ENCODE data around the gene PDE9A.
"Not testable (repeated sequence)": the region's sequence is repeated elsewhere in the genome, so short reads cannot be mapped to it uniquely, and the experiment has no call there.

PDE9A gene

GRCh38 chr21:42784896-42785451 is 131.6 kb downstream of the PDE9A start:
- Histone ChIP-seq H3K27me3 (ENCODE audit: insufficient read depth, low read length) (no peaks in the 10 kb centered on the region), H3K9me3 (ENCODE audit: low read length) (peaks cover 3% of the 10 kb centered on the region), H3K36me3 (ENCODE audit: insufficient read depth, low read length) (no peaks in the 10 kb centered on the region), H3K4me3 (ENCODE audit: low read length) (no peak overlapping the region), H2AFZ (ENCODE audit: low read depth, low read length) (no peak overlapping the region), H3K4me1 (ENCODE audit: insufficient read depth, low read length) (peaks cover 14% of the 10 kb centered on the region)

GRCh38 chr21:42785666-42786427 is 132.4 kb downstream of the PDE9A start:
- peaks cover 3% of the 10 kb centered on the region for H3K9me3 ChIP-seq (ENCODE audit: low read length)
- H3K36me3 ChIP-seq (ENCODE audit: insufficient read depth, low read length) = no peaks in the 10 kb centered on the region
- no peak overlapping the region for H2AFZ ChIP-seq (ENCODE audit: low read depth, low read length)
- peaks cover 10% of the 10 kb centered on the region for H3K4me1 ChIP-seq (ENCODE audit: insufficient read depth, low read length)
- H3K4me3 ChIP-seq (ENCODE audit: low read length) = no peak overlapping the region
- H3K27me3 ChIP-seq (ENCODE audit: insufficient read depth, low read length) = no peaks in the 10 kb centered on the region

- H3K4me1 ChIP-seq (ENCODE audit: insufficient read depth, low read length) = peaks cover 3% of the 10 kb centered on the region
- H2AFZ ChIP-seq (ENCODE audit: low read depth, low read length) = no peak overlapping the region
- H3K9me3 ChIP-seq (ENCODE audit: low read length) = peaks cover 3% of the 10 kb centered on the region
- H3K36me3 ChIP-seq (ENCODE audit: insufficient read depth, low read length) = no peaks in the 10 kb centered on the region
- no peaks in the 10 kb centered on the region for H3K27me3 ChIP-seq (ENCODE audit: insufficient read depth, low read length)
- H3K4me3 ChIP-seq (ENCODE audit: low read length) = no peak overlapping the region
Observed at GRCh38 chr21:42786884-42787283, 133.5 kb downstream of the PDE9A start.

- Histone ChIP-seq H3K27me3 (ENCODE audit: insufficient read depth, low read length) (no peaks in the 10 kb centered on the region), H3K36me3 (ENCODE audit: insufficient read depth, low read length) (no peaks in the 10 kb centered on the region), H3K4me1 (ENCODE audit: insufficient read depth, low read length) (no peaks in the 10 kb centered on the region), H3K9me3 (ENCODE audit: low read length) (peaks cover 3% of the 10 kb centered on the region), H2AFZ (ENCODE audit: low read depth, low read length) (no peak overlapping the region), H3K4me3 (ENCODE audit: low read length) (no peak overlapping the region)
Observed at GRCh38 chr21:42787613-42788012, 134.2 kb downstream of the PDE9A start.

- no peak overlapping the region for H3K4me3 ChIP-seq (ENCODE audit: low read length)
- H2AFZ ChIP-seq (ENCODE audit: low read depth, low read length) = no peak overlapping the region
- no peaks in the 10 kb centered on the region for H3K4me1 ChIP-seq (ENCODE audit: insufficient read depth, low read length)
- no peaks in the 10 kb centered on the region for H3K27me3 ChIP-seq (ENCODE audit: insufficient read depth, low read length)
- H3K36me3 ChIP-seq (ENCODE audit: insufficient read depth, low read length) = no peaks in the 10 kb centered on the region
- peaks cover 3% of the 10 kb centered on the region for H3K9me3 ChIP-seq (ENCODE audit: low read length)
Observed at GRCh38 chr21:42790520-42791065, 137.2 kb downstream of the PDE9A start.

GRCh38 chr21:42793774-42794173 is 140.4 kb downstream of the PDE9A start:
- no peaks in the 10 kb centered on the region for H3K27me3 ChIP-seq (ENCODE audit: insufficient read depth, low read length)
- no peaks in the 10 kb centered on the region for H3K4me1 ChIP-seq (ENCODE audit: insufficient read depth, low read length)
- H3K9me3 ChIP-seq (ENCODE audit: low read length) = no peaks in the 10 kb centered on the region
- H3K36me3 ChIP-seq (ENCODE audit: insufficient read depth, low read length) = no peaks in the 10 kb centered on the region
- H2AFZ ChIP-seq (ENCODE audit: low read depth, low read length) = no peak overlapping the region
- H3K4me3 ChIP-seq (ENCODE audit: low read length) = no peak overlapping the region

GRCh38 chr21:42794551-42794950 is 141.1 kb downstream of the PDE9A start:
- no peaks in the 10 kb centered on the region for H3K27me3 ChIP-seq (ENCODE audit: insufficient read depth, low read length)
- no peak overlapping the region for H2AFZ ChIP-seq (ENCODE audit: low read depth, low read length)
- H3K9me3 ChIP-seq (ENCODE audit: low read length) = no peaks in the 10 kb centered on the region
- H3K4me1 ChIP-seq (ENCODE audit: insufficient read depth, low read length) = no peaks in the 10 kb centered on the region
- no peak overlapping the region for H3K4me3 ChIP-seq (ENCODE audit: low read length)
- H3K36me3 ChIP-seq (ENCODE audit: insufficient read depth, low read length) = no peaks in the 10 kb centered on the region

- Histone ChIP-seq H3K9me3 (ENCODE audit: low read length) (no peaks in the 10 kb centered on the region), H3K36me3 (ENCODE audit: insufficient read depth, low read length) (no peaks in the 10 kb centered on the region), H2AFZ (ENCODE audit: low read depth, low read length) (no peak overlapping the region), H3K4me3 (ENCODE audit: low read length) (no peak overlapping the region), H3K27me3 (ENCODE audit: insufficient read depth, low read length) (no peaks in the 10 kb centered on the region), H3K4me1 (ENCODE audit: insufficient read depth, low read length) (no peaks in the 10 kb centered on the region)
Observed at GRCh38 chr21:42796327-42797062, 143.1 kb downstream of the PDE9A start.

GRCh38 chr21:42797522-42797921 is 144.1 kb downstream of the PDE9A start:
- H3K27me3 ChIP-seq (ENCODE audit: insufficient read depth, low read length) = no peaks in the 10 kb centered on the region
- H3K9me3 ChIP-seq (ENCODE audit: low read length) = no peaks in the 10 kb centered on the region
- H3K4me1 ChIP-seq (ENCODE audit: insufficient read depth, low read length) = no peaks in the 10 kb centered on the region
- H3K4me3 ChIP-seq (ENCODE audit: low read length) = no peak overlapping the region
- H3K36me3 ChIP-seq (ENCODE audit: insufficient read depth, low read length) = no peaks in the 10 kb centered on the region
- H2AFZ ChIP-seq (ENCODE audit: low read depth, low read length) = no peak overlapping the region

- H3K4me1 ChIP-seq (ENCODE audit: insufficient read depth, low read length) = no peaks in the 10 kb centered on the region
- no peak overlapping the region for H3K4me3 ChIP-seq (ENCODE audit: low read length)
- no peaks in the 10 kb centered on the region for H3K27me3 ChIP-seq (ENCODE audit: insufficient read depth, low read length)
- H2AFZ ChIP-seq (ENCODE audit: low read depth, low read length) = no peak overlapping the region
- H3K36me3 ChIP-seq (ENCODE audit: insufficient read depth, low read length) = no peaks in the 10 kb centered on the region
- no peaks in the 10 kb centered on the region for H3K9me3 ChIP-seq (ENCODE audit: low read length)
Observed at GRCh38 chr21:42798106-42798505, 144.7 kb downstream of the PDE9A start.

- no peaks in the 10 kb centered on the region for H3K36me3 ChIP-seq (ENCODE audit: insufficient read depth, low read length)
- H3K27me3 ChIP-seq (ENCODE audit: insufficient read depth, low read length) = no peaks in the 10 kb centered on the region
- H3K4me3 ChIP-seq (ENCODE audit: low read length) = no peak overlapping the region
- no peak overlapping the region for H2AFZ ChIP-seq (ENCODE audit: low read depth, low read length)
- no peaks in the 10 kb centered on the region for H3K9me3 ChIP-seq (ENCODE audit: low read length)
- no peaks in the 10 kb centered on the region for H3K4me1 ChIP-seq (ENCODE audit: insufficient read depth, low read length)
Observed at GRCh38 chr21:42799516-42799915, 146.1 kb downstream of the PDE9A start.

- no peaks in the 10 kb centered on the region for H3K36me3 ChIP-seq (ENCODE audit: insufficient read depth, low read length)
- no peak overlapping the region for H3K4me3 ChIP-seq (ENCODE audit: low read length)
- no peaks in the 10 kb centered on the region for H3K4me1 ChIP-seq (ENCODE audit: insufficient read depth, low read length)
- H3K27me3 ChIP-seq (ENCODE audit: insufficient read depth, low read length) = no peaks in the 10 kb centered on the region
- H3K9me3 ChIP-seq (ENCODE audit: low read length) = no peaks in the 10 kb centered on the region
- H2AFZ ChIP-seq (ENCODE audit: low read depth, low read length) = no peak overlapping the region
Observed at GRCh38 chr21:42799948-42800347, 146.5 kb downstream of the PDE9A start.

GRCh38 chr21:42801616-42802015 is 148.2 kb downstream of the PDE9A start:
- not testable (repeated sequence) for H3K4me3 ChIP-seq (ENCODE audit: low read length); H3K36me3 ChIP-seq (ENCODE audit: insufficient read depth, low read length); H2AFZ ChIP-seq (ENCODE audit: low read depth, low read length); H3K9me3 ChIP-seq (ENCODE audit: low read length); H3K27me3 ChIP-seq (ENCODE audit: insufficient read depth, low read length); H3K4me1 ChIP-seq (ENCODE audit: insufficient read depth, low read length)

All from neuron (in vitro differentiated cells).